Neural cell (in vitro differentiated cells): ENCODE measurements around the gene NRP1.

Source experiments
- CTCF ChIP-seq: fragments of 450-650 bp; IDR thresholded peaks from 2 replicates; pipeline ENCODE4 v1.5.1; 2014; ENCODE audit warnings: antibody characterized with exemption, mild to moderate bottlenecking, moderate library complexity; ENCODE audit not compliant: poor library complexity, severe bottlenecking
- EP300 ChIP-seq: fragments of 450-650 bp; conservative IDR thresholded peaks from 2 replicates; pipeline ENCODE4 v1.6.1; 2014; ENCODE audit warnings: antibody characterized with exemption, mild to moderate bottlenecking, moderate library complexity; ENCODE audit not compliant: poor library complexity, severe bottlenecking
- EZH2 ChIP-seq: fragments of 200-600, 300-800 bp; shearing (Covaris generic), sonication (generic); IDR thresholded peaks from 2 replicates; pipeline ENCODE4 v1.6.1; 2014; ENCODE audit warnings: antibody characterized with exemption, low read length, borderline replicate concordance, mild to moderate bottlenecking; ENCODE audit not compliant: insufficient read depth, poor library complexity, severe bottlenecking
- POLR2AphosphoS5 ChIP-seq: IDR thresholded peaks from 2 replicates; pipeline ENCODE4 v1.6.1; 2012
- TAF1 ChIP-seq: IDR thresholded peaks from 2 replicates; pipeline ENCODE4 v1.6.1; 2012; ENCODE audit warnings: low read depth

DNA sequence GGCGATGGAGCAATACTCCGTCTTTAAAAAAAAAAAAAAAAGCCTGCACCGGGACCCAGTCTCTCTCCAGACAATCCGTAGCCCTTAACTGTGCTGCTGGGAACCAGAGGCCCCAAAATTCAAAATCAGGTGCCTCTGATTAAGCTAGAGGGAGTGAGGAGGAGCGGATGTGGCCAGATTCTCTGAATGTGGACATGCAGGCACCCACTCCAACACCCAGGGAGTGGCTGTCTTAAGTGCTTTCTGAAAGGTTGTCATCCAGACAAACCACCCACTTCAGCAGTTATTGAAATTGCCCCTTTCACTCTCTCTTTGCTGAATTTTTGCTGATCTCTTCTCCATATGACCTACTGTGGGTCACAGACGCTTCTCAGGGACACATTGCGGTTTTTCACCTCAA lies 14.2 kb downstream of the NRP1 start:
- TF ChIP-seq EZH2, result no peak
- no peak for TF ChIP-seq CTCF
- no peak for TF ChIP-seq POLR2AphosphoS5
- no peak for TF ChIP-seq EP300
- TF ChIP-seq TAF1, result no peak
